AG09319 (cell line): ENCODE data around the gene AFF1.

ENCODE experiments used
- DNase-seq: peaks from one replicate; pipeline ENCODE4 v3.0.0-alpha.2; 2010; ENCODE audit warnings: low read depth; ENCODE audit errors: extremely low read depth
- CTCF ChIP-seq: IDR thresholded peaks from 2 replicates; pipeline ENCODE4 v1.5.1; 2011; ENCODE audit warnings: low read depth, mild to moderate bottlenecking, inconsistent platforms, low read length, moderate library complexity

Gene AFF1

GRCh38 chr4:87005369-87005689 lies 70.5 kb downstream of the AFF1 start:
- TF ChIP-seq CTCF = no peak

GRCh38 chr4:87005690-87006425 lies 71.0 kb downstream of the AFF1 start:
- TF ChIP-seq CTCF = no peak
- no peak for DNase-seq

More at GRCh38 chr4:87005369-87005689, 70.5 kb downstream of the AFF1 start:
- DNase-seq = no peak

- peak; percentile 27 for TF ChIP-seq CTCF
- DNase-seq = no peak
Measured at GRCh38 chr4:87006426-87006675, 71.5 kb downstream of the AFF1 start.

GRCh38 chr4:87006676-87007527 lies 72.1 kb downstream of the AFF1 start:
- peak; percentile 84 for DNase-seq

GRCh38 chr4:87007528-87008446 lies 73.0 kb downstream of the AFF1 start:
- TF ChIP-seq CTCF = no peak
- DNase-seq = no peak

More at GRCh38 chr4:87006676-87007527, 72.1 kb downstream of the AFF1 start:
- no peak for TF ChIP-seq CTCF

GRCh38 chr4:87009095-87009648 lies 74.4 kb downstream of the AFF1 start:
- TF ChIP-seq CTCF = no peak
- DNase-seq = no peak
